Loucy (cell line): ENCODE results near the gene PHEX.

ENCODE experiments used
- H2AFZ ChIP-seq: fragments of 200-600 bp; sonication (generic); 2 replicates; pipeline ENCODE4 v1.6.0; 2016; ENCODE audit warnings: antibody characterized with exemption, mild to moderate bottlenecking, low read length, moderate library complexity
- H3F3A ChIP-seq: fragments of 200-600 bp; 2 replicates; pipeline ENCODE4 v1.6.0; 2016; ENCODE audit warnings: antibody characterized with exemption, low read depth, mild to moderate bottlenecking
- H3K27me3 ChIP-seq: fragments of 200-600 bp; sonication (generic); 2 replicates; pipeline ENCODE4 v1.6.1; 2014; ENCODE audit warnings: low read length, mild to moderate bottlenecking; ENCODE audit not compliant: insufficient read depth, poor library complexity, severe bottlenecking
- H3K36me3 ChIP-seq: fragments of 200-600 bp; sonication (generic); 2 replicates; pipeline ENCODE4 v1.6.1; 2016; ENCODE audit warnings: low read length; ENCODE audit not compliant: insufficient read depth
- H3K4me1 ChIP-seq: fragments of 200-600 bp; sonication (generic); 2 replicates; pipeline ENCODE4 v1.5.1; 2014; ENCODE audit warnings: low read length, mild to moderate bottlenecking; ENCODE audit not compliant: insufficient read depth, poor library complexity, severe bottlenecking
- H3K4me2 ChIP-seq: fragments of 200-600 bp; sonication (generic); 2 replicates; pipeline ENCODE4 v1.6.0; 2014; ENCODE audit warnings: antibody characterized with exemption, low read length, low read depth, mild to moderate bottlenecking; ENCODE audit not compliant: poor library complexity, severe bottlenecking
- H3K4me3 ChIP-seq: fragments of 200-600 bp; sonication (generic); 2 replicates; pipeline ENCODE4 v1.5.1; 2014; ENCODE audit warnings: low read length, mild to moderate bottlenecking, mixed read lengths; ENCODE audit not compliant: poor library complexity, severe bottlenecking
- H3K79me2 ChIP-seq: fragments of 200-600 bp; sonication (generic); 2 replicates; pipeline ENCODE4 v1.6.1; 2014; ENCODE audit warnings: low read length; ENCODE audit not compliant: insufficient read depth
- H3K9ac ChIP-seq: fragments of 200-600 bp; sonication (generic); 2 replicates; pipeline ENCODE4 v1.6.0; 2014; ENCODE audit warnings: mild to moderate bottlenecking, low read depth, low read length, moderate library complexity; ENCODE audit not compliant: poor library complexity, severe bottlenecking
- H3K9me2 ChIP-seq: fragments of 200-600 bp; sonication (generic); replicated peaks from 2 replicates; pipeline ENCODE4 v1.6.1; 2016; ENCODE audit warnings: low read depth, low read length, mixed read lengths
- H3K9me3 ChIP-seq: fragments of 200-600 bp; sonication (generic); 2 replicates; pipeline ENCODE4 v1.6.1; 2014; ENCODE audit warnings: mild to moderate bottlenecking, antibody characterized with exemption, low read length, low read depth; ENCODE audit not compliant: insufficient read depth
- H4K20me1 ChIP-seq: fragments of 200-600 bp; sonication (generic); 2 replicates; pipeline ENCODE4 v1.6.0; 2014; ENCODE audit warnings: antibody characterized with exemption, low read length, mild to moderate bottlenecking; ENCODE audit not compliant: insufficient read depth, poor library complexity, severe bottlenecking
- EZH2phosphoT487 ChIP-seq: fragments of 200-600 bp; IDR thresholded peaks from 2 replicates; pipeline ENCODE4 v1.6.1; 2018; ENCODE audit warnings: antibody characterized with exemption, mild to moderate bottlenecking, moderate library complexity, borderline replicate concordance
- TF ChIP-seq, protein P1 (sequence below): fragments of 200-600 bp; sonication (generic); conservative IDR thresholded peaks from 2 replicates; pipeline ENCODE4 v1.5.1; 2014; ENCODE audit warnings: mild to moderate bottlenecking, antibody characterized with exemption, low read length

The PHEX gene

DNA sequence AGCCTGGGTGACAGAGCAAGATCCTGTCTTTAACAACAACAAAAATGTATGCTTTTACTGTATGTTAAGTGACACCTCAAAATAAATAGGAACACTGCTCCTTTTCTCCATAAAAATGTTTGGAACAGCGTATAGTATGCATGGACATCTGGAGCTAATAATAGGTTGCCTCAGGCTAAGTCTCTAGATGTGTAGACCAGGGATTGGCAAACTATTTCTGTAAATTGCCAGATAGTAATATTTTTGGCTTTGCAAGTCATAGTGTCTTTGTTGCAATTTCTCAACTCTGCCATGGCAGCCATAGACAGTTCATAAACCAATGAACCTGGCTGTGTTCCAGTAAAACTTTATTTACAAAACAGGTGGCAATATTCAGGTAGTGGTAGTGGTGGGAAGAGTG is 164.0 kb downstream of the PHEX start:
- Histone ChIP-seq H3K9ac (no peak overlapping the region), H3K36me3 (no peaks in the 10 kb centered on the region), H3K9me3 (no peaks in the 10 kb centered on the region), H3K9me2 (no peaks in the 10 kb centered on the region), H3K79me2 (no peaks in the 10 kb centered on the region), H3K4me1 (no peaks in the 10 kb centered on the region), H3K4me2 (no peak overlapping the region), H2AFZ (no peak overlapping the region), H3K27me3 (no peaks in the 10 kb centered on the region), H3F3A (no peaks in the 10 kb centered on the region), H3K4me3 (no peak overlapping the region), H4K20me1 (no peaks in the 10 kb centered on the region)
- TF ChIP-seq, protein P1, sequence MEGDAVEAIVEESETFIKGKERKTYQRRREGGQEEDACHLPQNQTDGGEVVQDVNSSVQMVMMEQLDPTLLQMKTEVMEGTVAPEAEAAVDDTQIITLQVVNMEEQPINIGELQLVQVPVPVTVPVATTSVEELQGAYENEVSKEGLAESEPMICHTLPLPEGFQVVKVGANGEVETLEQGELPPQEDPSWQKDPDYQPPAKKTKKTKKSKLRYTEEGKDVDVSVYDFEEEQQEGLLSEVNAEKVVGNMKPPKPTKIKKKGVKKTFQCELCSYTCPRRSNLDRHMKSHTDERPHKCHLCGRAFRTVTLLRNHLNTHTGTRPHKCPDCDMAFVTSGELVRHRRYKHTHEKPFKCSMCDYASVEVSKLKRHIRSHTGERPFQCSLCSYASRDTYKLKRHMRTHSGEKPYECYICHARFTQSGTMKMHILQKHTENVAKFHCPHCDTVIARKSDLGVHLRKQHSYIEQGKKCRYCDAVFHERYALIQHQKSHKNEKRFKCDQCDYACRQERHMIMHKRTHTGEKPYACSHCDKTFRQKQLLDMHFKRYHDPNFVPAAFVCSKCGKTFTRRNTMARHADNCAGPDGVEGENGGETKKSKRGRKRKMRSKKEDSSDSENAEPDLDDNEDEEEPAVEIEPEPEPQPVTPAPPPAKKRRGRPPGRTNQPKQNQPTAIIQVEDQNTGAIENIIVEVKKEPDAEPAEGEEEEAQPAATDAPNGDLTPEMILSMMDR: no peak
- TF ChIP-seq EZH2phosphoT487: no peak

DNA sequence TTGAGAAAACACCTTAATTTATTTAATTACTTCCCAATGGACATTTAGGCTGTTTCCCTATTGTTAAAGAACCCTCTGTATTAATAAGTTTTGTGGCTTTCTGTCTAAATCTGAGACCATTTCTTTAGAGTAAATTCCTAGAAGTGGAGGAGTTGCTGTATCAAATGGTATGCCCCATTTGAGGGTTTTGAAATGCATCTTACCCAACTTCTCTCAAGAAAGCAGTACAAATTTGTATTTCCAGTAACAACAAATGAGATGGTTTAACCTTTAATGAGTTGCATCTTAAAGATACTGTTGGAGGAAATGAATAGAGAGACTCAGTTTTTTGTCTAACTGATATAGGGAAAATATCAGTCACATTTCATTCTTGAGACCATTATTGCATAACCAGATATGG is 170.1 kb downstream of the PHEX start:
- no peaks in the 10 kb centered on the region for H3K9me2 ChIP-seq

DNA sequence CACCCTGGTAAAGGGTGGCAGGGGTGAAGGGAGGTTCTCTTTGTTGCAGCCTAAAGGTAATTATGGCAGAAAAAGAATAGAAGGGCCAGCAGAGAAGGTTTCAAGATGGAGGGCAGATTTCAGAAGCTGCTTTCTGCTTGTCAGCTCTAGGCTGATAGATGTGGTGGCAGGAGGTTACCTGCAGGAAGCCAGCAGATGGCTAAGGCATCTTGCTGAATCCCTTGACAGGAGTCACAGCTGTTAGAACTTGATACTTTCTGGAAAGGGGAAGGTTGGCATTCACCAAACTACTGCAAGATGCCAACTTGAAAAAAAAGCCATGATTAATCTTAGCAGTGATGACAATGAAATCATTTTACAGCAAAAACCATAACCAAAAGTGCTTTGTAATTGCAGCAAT is 171.1 kb downstream of the PHEX start:
- H3K4me1 ChIP-seq: no peaks in the 10 kb centered on the region
- no peaks in the 10 kb centered on the region for H3K79me2 ChIP-seq
- no peaks in the 10 kb centered on the region for H3F3A ChIP-seq
- H3K27me3 ChIP-seq: no peaks in the 10 kb centered on the region
- no peaks in the 10 kb centered on the region for H3K36me3 ChIP-seq
- no peak overlapping the region for H3K4me3 ChIP-seq
- no peaks in the 10 kb centered on the region for H3K9me2 ChIP-seq
- TF ChIP-seq, protein P1: no peak
- TF ChIP-seq EZH2phosphoT487: no peak
- no peaks in the 10 kb centered on the region for H4K20me1 ChIP-seq
- H3K4me2 ChIP-seq: no peak overlapping the region
- no peak overlapping the region for H3K9ac ChIP-seq
- H3K9me3 ChIP-seq: no peaks in the 10 kb centered on the region
- no peak overlapping the region for H2AFZ ChIP-seq

More for the DNA sequence above, 170.1 kb downstream of the PHEX start:
- Histone ChIP-seq H2AFZ (no peak overlapping the region), H3K9ac (no peak overlapping the region), H4K20me1 (no peaks in the 10 kb centered on the region), H3K4me3 (no peak overlapping the region), H3K27me3 (no peaks in the 10 kb centered on the region), H3K4me1 (no peaks in the 10 kb centered on the region), H3K36me3 (no peaks in the 10 kb centered on the region), H3F3A (no peaks in the 10 kb centered on the region), H3K9me3 (no peaks in the 10 kb centered on the region), H3K79me2 (no peaks in the 10 kb centered on the region), H3K4me2 (no peak overlapping the region)
- TF ChIP-seq, protein P1: no peak
- no peak for TF ChIP-seq EZH2phosphoT487
